ENCODE data around the gene PRKCH.

Gene PRKCH

GRCh38 chr14:61338457-61338856, 17.1 kb downstream of the PRKCH start:
- Histone ChIP-seq H3K27ac (ENCODE audit: low read length) (no peak overlapping the region), H3K36me3 (ENCODE audit: control insufficient read depth in 1 of 2, insufficient read depth in 2 of 2, low read length in 2 of 2) (no peaks in the 10 kb centered on the region), H3K4me3 (ENCODE audit: low read depth in 1 of 2, low read length in 2 of 2) (no peak overlapping the region), H3K27me3 (ENCODE audit: low read depth, low read length) (no peaks in the 10 kb centered on the region), H3K4me1 (ENCODE audit: control insufficient read depth in 1 of 2, insufficient read depth in 2 of 2, low read length in 2 of 2) (no peaks in the 10 kb centered on the region), H3K9me3 (ENCODE audit: control insufficient read depth in 1 of 2, low read length in 2 of 2) (no peaks in the 10 kb centered on the region)

GRCh38 chr14:61341275-61342206, 20.2 kb downstream of the PRKCH start:
- H3K4me3 ChIP-seq (ENCODE audit: low read depth in 1 of 2, low read length in 2 of 2), result no peak overlapping the region
- no peak overlapping the region for H3K27ac ChIP-seq (ENCODE audit: low read length)

GRCh38 chr14:61342486-61342885, 21.1 kb downstream of the PRKCH start:
- peak overlapping the region; percentile 17 for H3K27ac ChIP-seq (ENCODE audit: low read length)
- no peak overlapping the region for H3K4me3 ChIP-seq (ENCODE audit: low read depth in 1 of 2, low read length in 2 of 2)
- no peaks in the 10 kb centered on the region for H3K27me3 ChIP-seq (ENCODE audit: low read depth, low read length)
- no peaks in the 10 kb centered on the region for H3K9me3 ChIP-seq (ENCODE audit: control insufficient read depth in 1 of 2, low read length in 2 of 2)
- no peaks in the 10 kb centered on the region for H3K36me3 ChIP-seq (ENCODE audit: control insufficient read depth in 1 of 2, insufficient read depth in 2 of 2, low read length in 2 of 2)
- no peaks in the 10 kb centered on the region for H3K4me1 ChIP-seq (ENCODE audit: control insufficient read depth in 1 of 2, insufficient read depth in 2 of 2, low read length in 2 of 2)

More at GRCh38 chr14:61341275-61342206, 20.2 kb downstream of the PRKCH start:
- no peaks in the 10 kb centered on the region for H3K9me3 ChIP-seq (ENCODE audit: control insufficient read depth in 1 of 2, low read length in 2 of 2)
- no peaks in the 10 kb centered on the region for H3K36me3 ChIP-seq (ENCODE audit: control insufficient read depth in 1 of 2, insufficient read depth in 2 of 2, low read length in 2 of 2)
- H3K27me3 ChIP-seq (ENCODE audit: low read depth, low read length), result no peaks in the 10 kb centered on the region
- no peaks in the 10 kb centered on the region for H3K4me1 ChIP-seq (ENCODE audit: control insufficient read depth in 1 of 2, insufficient read depth in 2 of 2, low read length in 2 of 2)

- Histone ChIP-seq H3K4me1 (ENCODE audit: control insufficient read depth in 1 of 2, insufficient read depth in 2 of 2, low read length in 2 of 2) (no peaks in the 10 kb centered on the region), H3K9me3 (ENCODE audit: control insufficient read depth in 1 of 2, low read length in 2 of 2) (no peaks in the 10 kb centered on the region), H3K36me3 (ENCODE audit: control insufficient read depth in 1 of 2, insufficient read depth in 2 of 2, low read length in 2 of 2) (no peaks in the 10 kb centered on the region), H3K27ac (ENCODE audit: low read length) (peak overlapping the region; percentile 17), H3K4me3 (ENCODE audit: low read depth in 1 of 2, low read length in 2 of 2) (no peak overlapping the region), H3K27me3 (ENCODE audit: low read depth, low read length) (no peaks in the 10 kb centered on the region)
These were observed 21.6 kb downstream of the PRKCH start for GRCh38 chr14:61342932-61343331.

- H3K27ac ChIP-seq (ENCODE audit: low read length), result peak overlapping the region; percentile 42
- H3K4me1 ChIP-seq (ENCODE audit: control insufficient read depth in 1 of 2, insufficient read depth in 2 of 2, low read length in 2 of 2), result no peaks in the 10 kb centered on the region
- H3K36me3 ChIP-seq (ENCODE audit: control insufficient read depth in 1 of 2, insufficient read depth in 2 of 2, low read length in 2 of 2), result no peaks in the 10 kb centered on the region
- no peaks in the 10 kb centered on the region for H3K9me3 ChIP-seq (ENCODE audit: control insufficient read depth in 1 of 2, low read length in 2 of 2)
- no peaks in the 10 kb centered on the region for H3K27me3 ChIP-seq (ENCODE audit: low read depth, low read length)
- H3K4me3 ChIP-seq (ENCODE audit: low read depth in 1 of 2, low read length in 2 of 2), result no peak overlapping the region
These were observed 22.1 kb downstream of the PRKCH start for GRCh38 chr14:61343471-61343870.

GRCh38 chr14:61343991-61344405, 22.6 kb downstream of the PRKCH start:
- peak overlapping the region; percentile 42 for H3K27ac ChIP-seq (ENCODE audit: low read length)
- no peaks in the 10 kb centered on the region for H3K27me3 ChIP-seq (ENCODE audit: low read depth, low read length)
- no peaks in the 10 kb centered on the region for H3K36me3 ChIP-seq (ENCODE audit: control insufficient read depth in 1 of 2, insufficient read depth in 2 of 2, low read length in 2 of 2)
- peaks cover 0 to 3% of the 10 kb centered on the region in 2 donors for H3K9me3 ChIP-seq (ENCODE audit: control insufficient read depth in 1 of 2, low read length in 2 of 2)
- H3K4me1 ChIP-seq (ENCODE audit: control insufficient read depth in 1 of 2, insufficient read depth in 2 of 2, low read length in 2 of 2), result no peaks in the 10 kb centered on the region
- no peak overlapping the region for H3K4me3 ChIP-seq (ENCODE audit: low read depth in 1 of 2, low read length in 2 of 2)

- Histone ChIP-seq H3K4me3 (ENCODE audit: low read depth in 1 of 2, low read length in 2 of 2) (no peak overlapping the region), H3K9me3 (ENCODE audit: control insufficient read depth in 1 of 2, low read length in 2 of 2) (peaks cover 0 to 3% of the 10 kb centered on the region in 2 donors), H3K27ac (ENCODE audit: low read length) (peak overlapping the region; percentile 42), H3K36me3 (ENCODE audit: control insufficient read depth in 1 of 2, insufficient read depth in 2 of 2, low read length in 2 of 2) (no peaks in the 10 kb centered on the region), H3K4me1 (ENCODE audit: control insufficient read depth in 1 of 2, insufficient read depth in 2 of 2, low read length in 2 of 2) (no peaks in the 10 kb centered on the region), H3K27me3 (ENCODE audit: low read depth, low read length) (no peaks in the 10 kb centered on the region)
These were observed 23.2 kb downstream of the PRKCH start for GRCh38 chr14:61344437-61345150.

GRCh38 chr14:61345151-61345482, 23.7 kb downstream of the PRKCH start:
- Histone ChIP-seq H3K4me3 (ENCODE audit: low read depth in 1 of 2, low read length in 2 of 2) (no peak overlapping the region), H3K9me3 (ENCODE audit: control insufficient read depth in 1 of 2, low read length in 2 of 2) (peaks cover 0 to 3% of the 10 kb centered on the region in 2 donors), H3K27ac (ENCODE audit: low read length) (peak overlapping the region; percentile 42), H3K27me3 (ENCODE audit: low read depth, low read length) (no peaks in the 10 kb centered on the region), H3K4me1 (ENCODE audit: control insufficient read depth in 1 of 2, insufficient read depth in 2 of 2, low read length in 2 of 2) (no peaks in the 10 kb centered on the region), H3K36me3 (ENCODE audit: control insufficient read depth in 1 of 2, insufficient read depth in 2 of 2, low read length in 2 of 2) (no peaks in the 10 kb centered on the region)

- no peaks in the 10 kb centered on the region for H3K27me3 ChIP-seq (ENCODE audit: low read depth, low read length)
These were observed 24.8 kb downstream of the PRKCH start for GRCh38 chr14:61346221-61346620.

GRCh38 chr14:61346793-61347192, 25.4 kb downstream of the PRKCH start:
- H3K27me3 ChIP-seq (ENCODE audit: low read depth, low read length), result no peaks in the 10 kb centered on the region
- H3K27ac ChIP-seq (ENCODE audit: low read length), result no peak overlapping the region

More at GRCh38 chr14:61346221-61346620, 24.8 kb downstream of the PRKCH start:
- H3K4me1 ChIP-seq (ENCODE audit: control insufficient read depth in 1 of 2, insufficient read depth in 2 of 2, low read length in 2 of 2), result no peaks in the 10 kb centered on the region
- no peak overlapping the region for H3K4me3 ChIP-seq (ENCODE audit: low read depth in 1 of 2, low read length in 2 of 2)
- peaks cover 0 to 3% of the 10 kb centered on the region in 2 donors for H3K9me3 ChIP-seq (ENCODE audit: control insufficient read depth in 1 of 2, low read length in 2 of 2)
- no peak overlapping the region for H3K27ac ChIP-seq (ENCODE audit: low read length)
- no peaks in the 10 kb centered on the region for H3K36me3 ChIP-seq (ENCODE audit: control insufficient read depth in 1 of 2, insufficient read depth in 2 of 2, low read length in 2 of 2)

GRCh38 chr14:61347826-61348443, 26.6 kb downstream of the PRKCH start:
- Histone ChIP-seq H3K4me1 (ENCODE audit: control insufficient read depth in 1 of 2, insufficient read depth in 2 of 2, low read length in 2 of 2) (no peaks in the 10 kb centered on the region), H3K27ac (ENCODE audit: low read length) (peak overlapping the region; percentile 40), H3K4me3 (ENCODE audit: low read depth in 1 of 2, low read length in 2 of 2) (no peak overlapping the region)

More at GRCh38 chr14:61346793-61347192, 25.4 kb downstream of the PRKCH start:
- Histone ChIP-seq H3K36me3 (ENCODE audit: control insufficient read depth in 1 of 2, insufficient read depth in 2 of 2, low read length in 2 of 2) (no peaks in the 10 kb centered on the region), H3K9me3 (ENCODE audit: control insufficient read depth in 1 of 2, low read length in 2 of 2) (peaks cover 0 to 3% of the 10 kb centered on the region in 2 donors), H3K4me3 (ENCODE audit: low read depth in 1 of 2, low read length in 2 of 2) (no peak overlapping the region), H3K4me1 (ENCODE audit: control insufficient read depth in 1 of 2, insufficient read depth in 2 of 2, low read length in 2 of 2) (no peaks in the 10 kb centered on the region)

More at GRCh38 chr14:61347826-61348443, 26.6 kb downstream of the PRKCH start:
- Histone ChIP-seq H3K27me3 (ENCODE audit: low read depth, low read length) (no peaks in the 10 kb centered on the region), H3K9me3 (ENCODE audit: control insufficient read depth in 1 of 2, low read length in 2 of 2) (peaks cover 0 to 3% of the 10 kb centered on the region in 2 donors), H3K36me3 (ENCODE audit: control insufficient read depth in 1 of 2, insufficient read depth in 2 of 2, low read length in 2 of 2) (no peaks in the 10 kb centered on the region)

All from muscle layer of duodenum (tissue), 2 donors.